NCI-H146 (cell line): ENCODE measurements around the gene TEX11.
"Not testable (repeated sequence)": the region's sequence is repeated elsewhere in the genome, so short reads cannot be mapped to it uniquely, and the experiment has no call there.

Experiments used
- DNase-seq: peaks from one replicate; lab custom pipeline; 2025; lab: John Stamatoyannopoulos, UW

TEX11 gene

DNA sequence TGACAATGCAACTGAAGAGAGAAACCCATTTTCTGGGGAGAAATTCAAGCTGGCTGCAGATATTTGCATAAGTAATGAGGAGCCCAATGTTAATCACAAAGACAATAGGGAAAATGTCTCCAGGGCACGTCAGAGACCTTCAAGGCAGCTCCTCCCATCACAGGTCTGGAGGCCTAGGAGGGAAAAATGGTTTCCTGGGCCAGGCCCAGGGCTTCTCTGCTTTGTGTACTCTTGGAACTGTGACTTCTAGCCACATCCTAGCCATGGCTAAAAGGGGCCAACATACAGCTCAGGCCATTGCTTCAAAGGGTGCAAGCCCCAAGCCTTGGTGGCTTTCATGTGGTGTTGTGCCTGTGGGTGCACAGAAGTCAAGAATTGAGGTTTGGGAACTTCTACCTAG, 321.4 kb downstream of the TEX11 start:
- not testable (repeated sequence) for DNase-seq

DNA sequence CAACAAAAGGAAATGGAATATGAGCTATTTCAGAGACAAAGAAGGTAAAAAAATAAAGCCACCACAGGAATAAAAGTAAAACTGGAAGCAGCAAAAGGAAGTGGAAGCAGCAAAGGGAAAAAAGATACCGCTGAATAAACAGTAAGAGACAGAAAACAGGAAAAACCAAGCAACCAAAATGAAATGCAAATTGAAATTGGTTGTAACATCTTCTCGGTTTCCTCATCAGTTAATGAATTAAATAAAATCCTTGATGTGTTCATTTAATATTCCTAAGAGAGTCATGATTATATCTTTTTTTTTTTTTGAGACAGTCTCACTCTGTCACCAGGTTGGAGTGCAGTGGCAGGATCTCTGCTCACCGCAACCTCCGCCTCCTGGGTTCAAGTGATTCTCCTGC, 331.1 kb downstream of the TEX11 start:
- no peak for DNase-seq

- DNase-seq = not testable (repeated sequence)
These were observed 338.5 kb downstream of the TEX11 start for GRCh38 chrX:70569922-70570576.

- DNase-seq = no peak
These were observed 353.6 kb downstream of the TEX11 start for GRCh38 chrX:70554948-70555347.

DNA sequence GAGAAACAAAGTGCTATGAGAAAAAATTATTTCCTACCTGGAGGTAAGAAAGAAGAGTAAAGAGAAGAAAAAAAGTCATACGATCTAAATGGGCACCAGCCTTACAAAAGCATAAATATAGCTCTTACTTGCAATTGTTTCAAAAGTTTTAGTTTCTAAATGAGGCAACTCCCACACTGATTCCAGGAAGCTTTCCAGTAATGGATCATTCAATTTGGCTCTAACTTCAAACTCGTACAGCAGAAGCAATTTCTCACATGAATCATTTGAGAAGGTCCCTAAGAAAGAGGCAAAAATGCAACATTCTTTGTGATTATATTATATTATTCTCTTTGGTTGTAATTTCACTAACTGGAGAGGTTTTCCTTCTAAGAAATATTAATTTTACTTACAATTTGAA, 354.0 kb downstream of the TEX11 start:
- no peak for DNase-seq

DNA sequence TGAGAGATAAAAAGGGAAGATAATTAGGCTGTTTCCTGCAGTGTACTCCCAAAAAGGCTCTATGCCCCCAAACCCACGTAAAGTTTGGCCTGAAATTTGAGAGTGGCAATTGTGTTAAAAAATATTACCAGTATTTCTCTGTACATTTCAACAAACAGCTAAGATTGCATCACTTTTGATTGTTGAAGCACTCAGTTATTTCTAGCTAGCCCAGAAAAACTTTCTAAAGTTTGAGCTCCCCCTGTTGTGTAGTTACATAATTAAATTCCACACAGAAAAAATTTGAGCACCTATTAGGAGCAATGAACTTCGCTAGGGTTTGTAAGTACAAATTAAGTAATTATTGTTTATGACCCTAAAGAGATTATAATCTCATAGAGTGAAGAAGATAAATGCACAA, 354.4 kb downstream of the TEX11 start:
- no peak for DNase-seq

- DNase-seq = no peak
These were observed 355.0 kb downstream of the TEX11 start for GRCh38 chrX:70553516-70553915.

DNA sequence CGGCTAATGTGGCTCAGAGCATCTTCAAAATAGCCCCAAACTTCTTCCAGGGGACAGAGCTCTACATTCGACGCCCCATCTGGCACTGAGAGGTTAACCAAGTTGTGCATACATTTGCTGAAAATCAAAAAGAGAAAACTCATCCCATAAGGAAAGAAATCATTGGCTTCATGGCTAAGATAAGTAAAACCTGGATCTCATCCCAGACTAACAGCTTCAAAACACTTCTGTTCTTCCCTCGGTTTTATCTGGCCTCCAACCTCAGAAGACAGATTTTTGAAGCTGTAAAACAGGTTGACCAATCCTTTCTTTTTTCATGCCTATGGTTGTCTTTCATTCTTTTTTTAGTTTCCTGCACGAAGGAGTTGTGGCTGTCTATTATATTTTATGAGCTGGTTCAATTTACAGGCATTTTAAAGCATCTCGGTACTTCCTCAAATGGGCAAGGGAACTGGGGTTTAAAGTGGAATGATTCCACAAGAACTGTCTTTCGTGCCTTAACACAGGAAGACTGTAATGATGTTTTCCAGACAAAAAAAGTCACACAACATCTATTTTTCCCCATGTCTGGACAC, 356.3 kb downstream of the TEX11 start:
- DNase-seq = no peak

DNA sequence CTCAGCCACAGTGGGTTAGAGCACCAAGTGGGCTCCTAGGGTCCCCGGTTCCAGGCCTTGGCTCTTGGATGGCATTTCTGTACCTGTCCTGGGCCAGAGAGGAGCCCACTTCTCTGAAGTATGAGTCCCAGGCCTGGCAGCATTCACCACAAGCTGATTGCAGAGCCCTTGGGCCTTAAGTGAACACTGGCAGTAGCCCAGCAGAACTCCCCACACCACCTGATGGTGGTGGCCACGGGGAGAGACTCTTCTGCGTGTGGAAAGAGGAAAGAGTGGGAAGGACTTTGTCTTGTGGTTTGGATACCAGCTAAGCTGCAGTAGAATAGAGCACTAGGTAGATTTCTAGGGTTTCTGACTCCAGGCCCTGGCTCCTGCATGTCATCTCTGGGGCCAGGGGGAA, 359.1 kb downstream of the TEX11 start:
- no peak for DNase-seq

- no peak for DNase-seq
These were observed 373.3 kb downstream of the TEX11 start for GRCh38 chrX:70535198-70535597.

- DNase-seq = no peak
These were observed 380.7 kb downstream of the TEX11 start for GRCh38 chrX:70527610-70528345.

DNA sequence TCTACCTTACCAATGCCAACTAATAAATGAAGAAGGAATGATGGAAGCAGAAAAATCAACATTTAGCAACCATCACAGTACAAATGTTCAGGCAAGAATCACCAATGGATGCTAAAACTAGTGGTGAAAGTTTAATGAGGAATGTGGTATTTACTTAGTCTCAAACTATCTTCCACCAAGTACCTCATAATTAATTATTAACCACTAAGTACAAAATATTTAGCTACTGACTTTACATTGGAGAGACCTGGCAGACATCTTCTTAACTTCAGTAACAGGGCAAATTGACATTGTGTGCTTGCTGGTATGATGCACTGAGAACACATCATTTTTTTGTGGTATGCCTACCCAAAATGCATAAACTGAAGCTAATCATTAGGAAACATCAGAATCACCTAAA, 381.5 kb downstream of the TEX11 start:
- no peak for DNase-seq

- peak; percentile 51 for DNase-seq
These were observed 382.8 kb downstream of the TEX11 start for GRCh38 chrX:70525733-70526132.

DNA sequence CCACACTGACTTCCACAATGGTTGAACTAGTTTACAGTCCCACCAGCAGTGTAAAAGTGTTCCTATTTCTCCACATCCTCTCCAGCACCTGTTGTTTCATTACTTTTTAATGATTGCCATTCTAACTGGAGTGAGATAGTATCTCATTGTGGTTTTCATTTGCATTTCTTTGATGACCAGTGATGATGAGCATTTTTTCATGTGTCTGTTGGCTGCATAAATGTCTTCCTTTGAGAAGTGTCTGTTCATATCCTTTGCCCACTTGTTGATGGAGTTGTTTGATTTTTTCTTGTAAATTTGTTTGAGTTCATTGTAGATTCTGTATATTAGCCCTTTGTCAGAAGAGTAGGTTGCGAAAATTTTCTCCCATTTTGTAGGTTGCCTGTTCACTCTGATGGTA, 392.8 kb downstream of the TEX11 start:
- not testable (repeated sequence) for DNase-seq

- DNase-seq = not testable (repeated sequence)
These were observed 393.2 kb downstream of the TEX11 start for GRCh38 chrX:70515270-70515669.

- no peak for DNase-seq
These were observed 399.4 kb downstream of the TEX11 start for GRCh38 chrX:70509078-70509477.

DNA sequence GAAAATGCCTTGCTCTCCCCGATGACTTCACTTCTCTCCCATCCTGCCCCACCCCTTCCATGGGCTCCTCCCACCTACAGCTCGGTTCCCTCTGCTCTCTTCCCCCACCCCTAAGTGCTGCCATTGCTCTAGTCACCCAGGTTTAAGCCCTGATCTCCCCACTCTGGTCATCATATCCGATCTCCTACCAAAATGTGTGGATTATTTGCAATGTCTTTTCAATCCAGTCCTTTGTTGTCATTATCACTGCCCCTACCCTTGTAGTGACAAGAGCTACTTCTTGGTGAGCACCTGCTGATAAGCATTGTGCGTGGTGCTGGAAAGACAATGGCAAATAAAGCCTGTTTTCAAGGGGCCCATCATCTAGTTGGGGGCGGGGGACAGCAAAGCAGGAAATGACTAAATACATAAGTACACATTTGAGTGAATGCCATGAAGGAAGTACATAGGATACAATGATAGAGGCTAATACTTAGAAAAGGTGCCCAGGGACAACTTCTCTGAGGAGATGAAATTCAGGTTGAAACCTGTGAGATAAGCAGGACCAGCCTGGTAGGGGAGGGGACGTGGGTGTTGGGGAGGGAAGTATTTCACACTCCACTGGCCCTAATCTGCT, 400.1 kb downstream of the TEX11 start:
- DNase-seq = peak; percentile 87

DNA sequence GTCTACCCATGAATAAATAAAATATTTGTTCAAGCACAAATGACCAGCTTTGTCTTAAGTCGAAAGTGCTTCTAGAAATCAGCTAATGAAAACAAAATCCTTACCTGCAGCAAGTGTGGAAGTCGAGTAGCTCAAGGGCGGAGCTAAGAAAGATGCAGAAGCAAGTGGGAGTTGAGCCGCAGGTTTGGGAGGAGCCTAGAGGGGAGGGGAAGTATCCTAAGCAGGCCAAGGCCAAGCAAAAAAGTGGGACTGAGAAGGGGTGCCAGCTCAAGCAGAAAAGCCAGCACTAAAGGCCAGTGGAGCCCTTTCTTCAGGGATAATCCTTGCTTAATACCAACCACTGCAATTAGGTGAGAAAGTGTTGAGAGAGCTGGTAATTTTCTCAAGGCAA, 403.1 kb downstream of the TEX11 start:
- DNase-seq = no peak

DNA sequence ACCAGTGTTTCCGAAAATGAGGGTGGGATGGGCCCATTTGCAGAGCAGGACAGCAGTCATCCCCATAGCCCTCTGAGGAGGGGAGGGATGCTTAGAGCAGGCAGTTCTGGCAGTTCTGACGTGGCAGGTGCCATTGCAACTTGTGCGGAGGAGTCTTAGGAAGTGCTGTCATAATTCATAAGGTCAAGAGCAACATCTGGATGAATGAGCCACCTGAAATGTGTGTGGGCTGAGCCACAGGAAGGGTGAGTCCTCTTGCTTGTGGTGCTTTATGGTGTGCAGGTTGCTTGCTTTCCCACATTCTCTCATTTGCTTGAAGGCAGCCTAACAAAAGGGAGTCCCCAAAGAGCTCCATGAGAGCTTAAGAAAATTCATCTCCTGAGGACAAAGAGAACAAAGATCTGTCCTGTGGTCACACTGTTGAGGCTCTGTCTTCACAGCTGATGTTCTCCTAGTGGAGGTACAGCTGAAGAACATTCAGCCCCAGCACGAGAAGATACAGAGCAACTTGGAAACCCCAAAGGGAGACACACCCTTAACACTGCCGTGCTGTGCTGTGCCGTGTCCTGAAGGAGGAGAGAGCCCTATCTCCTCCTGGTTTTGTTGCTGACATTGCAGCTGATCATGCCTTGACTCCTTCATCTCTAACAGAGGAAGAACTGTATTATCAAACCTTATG, 403.6 kb downstream of the TEX11 start:
- DNase-seq = no peak

DNA sequence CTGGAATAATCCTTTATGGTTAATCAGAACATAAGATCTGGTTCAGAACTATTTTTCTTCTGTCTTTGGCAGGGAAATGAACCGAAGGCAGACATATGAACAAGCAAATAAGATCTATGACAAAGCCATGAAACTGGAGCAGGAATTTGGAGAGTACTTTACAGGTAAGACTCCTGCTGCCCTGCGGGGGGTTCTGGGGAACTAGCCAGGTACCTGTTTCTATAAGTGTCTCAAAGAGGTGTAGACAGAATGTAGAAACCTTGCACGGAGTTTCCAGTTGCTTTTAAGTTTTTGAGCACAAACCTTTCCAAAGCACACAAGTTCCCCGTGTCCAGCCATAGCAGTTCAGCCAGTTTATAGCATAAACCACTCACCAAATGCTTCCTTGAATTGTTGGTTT, 407.7 kb downstream of the TEX11 start:
- no peak for DNase-seq

DNA sequence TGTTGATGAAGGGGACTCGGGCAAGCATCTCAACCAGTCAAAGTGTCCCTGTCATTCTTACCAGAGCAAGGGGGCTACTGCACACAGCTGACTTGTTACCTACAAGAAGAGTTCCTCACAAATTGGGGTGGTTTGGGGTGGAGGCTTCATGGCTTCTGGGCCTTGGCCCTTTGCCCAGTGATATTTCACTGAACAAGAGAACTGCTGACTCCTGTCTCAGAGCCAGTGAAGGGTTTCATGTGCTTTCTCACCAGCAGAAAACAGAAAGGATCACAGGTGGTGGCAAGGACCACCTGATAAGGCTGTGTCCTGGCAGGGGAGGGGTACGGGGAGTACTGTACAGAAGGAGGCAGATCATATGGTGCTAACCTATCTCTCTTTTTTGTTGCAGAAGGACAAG, 410.4 kb downstream of the TEX11 start:
- DNase-seq = no peak

DNA sequence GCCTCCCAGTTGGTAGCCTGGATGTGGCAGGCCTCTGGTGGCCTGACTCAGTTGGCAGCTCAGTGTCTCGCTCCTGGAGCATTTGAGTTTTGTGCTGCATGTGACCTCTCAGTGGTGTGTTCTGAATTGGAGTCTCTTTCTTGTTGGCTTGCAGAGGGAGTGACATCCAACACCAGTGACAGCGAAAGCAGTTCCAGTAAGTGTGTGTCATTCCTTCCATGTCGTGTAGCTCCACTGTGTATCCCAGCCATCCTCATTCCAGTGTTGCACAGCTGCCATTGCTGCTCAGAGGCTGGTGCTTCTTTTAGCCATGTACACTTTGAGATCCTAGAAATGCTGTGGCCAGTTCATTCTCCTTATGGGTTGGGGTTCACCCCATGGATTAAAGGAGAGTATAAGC, 411.5 kb downstream of the TEX11 start:
- DNase-seq = no peak

DNA sequence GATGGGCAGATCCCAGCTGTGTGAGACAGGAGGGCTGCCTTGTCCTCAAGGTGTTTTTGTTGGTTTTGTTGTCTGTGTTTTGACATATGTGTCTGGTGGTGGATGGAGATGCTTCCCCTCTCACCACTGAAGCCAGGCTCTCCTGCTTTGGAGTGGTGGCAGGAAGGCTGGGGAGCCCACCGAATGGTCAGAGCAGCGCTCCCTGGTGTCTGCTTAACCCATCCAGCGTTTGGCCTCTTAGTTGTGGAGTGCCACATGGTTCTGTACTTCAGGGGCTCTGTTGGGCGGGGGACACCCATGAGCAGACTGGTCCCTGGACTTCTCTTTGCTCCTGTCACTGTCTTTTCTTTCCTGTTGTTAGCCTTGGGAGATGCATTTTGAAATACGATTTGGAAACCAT, 412.0 kb downstream of the TEX11 start:
- no peak for DNase-seq
